Panc1 (cell line): ENCODE measurements around the gene CEP68. TPM values are rescaled to one million over a fixed set of nuclear protein-coding genes. Genes with fewer than 3 reads are reported as not detected.

Experiments used
- ATAC-seq: fragments of 200-7000 bp; cut with Tn5 transposase; 2 replicates; pipeline ENCODE4 v1.9.1; 2020; ENCODE audit warnings: mild to moderate bottlenecking, moderate library complexity
- Bru-seq: library from RNA; stranded (reverse); fragments of 400-500 nt; gene quantifications from one replicate; lab custom pipeline; 2021; lab: Mats Ljungman, UMichigan
- BruChase-seq, 2 experiments: library from RNA; stranded (reverse); fragments of 400-500 nt; gene quantifications; one replicate each; lab custom pipeline; 2021; lab: Mats Ljungman, UMichigan
- BruUV-seq: library from RNA; stranded (reverse); fragments of 400-500 nt; replicated peaks from 2 replicates; lab custom pipeline; 2021; lab: Mats Ljungman, UMichigan
- CTCF ChIA-PET: fragments of 300-600 bp; sonication (Branson Sonifier 250); formaldehyde crosslinking; loops from one replicate; lab custom pipeline; 2022; ENCODE audit warnings: antibody characterized with exemption; lab: Charles Lee
- POLR2A ChIA-PET: fragments of 300-600 bp; sonication (Branson Sonifier 250); formaldehyde crosslinking; loops from one replicate; lab custom pipeline; 2022; ENCODE audit warnings: antibody characterized with exemption; lab: Charles Lee
- DNase-seq: peaks from one replicate; pipeline ENCODE4 v3.0.0-alpha.2; 2010; ENCODE audit warnings: low read depth, low spot score
- H3K27ac ChIP-seq: 2 replicates; pipeline ENCODE4 v1.5.1; 2011; ENCODE audit warnings: mild to moderate bottlenecking, low read length, inconsistent platforms
- H3K27me3 ChIP-seq: fragments of 200-500 bp; sonication (Bioruptor generic); 2 replicates; pipeline ENCODE4 v1.6.0; 2014; ENCODE audit warnings: low read length, inconsistent platforms; ENCODE audit not compliant: control insufficient read depth, insufficient read depth
- H3K36me3 ChIP-seq: fragments of 200-500 bp; sonication (Bioruptor generic); 2 replicates; pipeline ENCODE4 v1.5.1; 2014; ENCODE audit warnings: inconsistent platforms, mild to moderate bottlenecking, low read length, moderate library complexity; ENCODE audit not compliant: control insufficient read depth, insufficient read depth
- H3K4me1 ChIP-seq: 2 replicates; pipeline ENCODE4 v1.5.1; 2011; ENCODE audit warnings: inconsistent platforms, mild to moderate bottlenecking, low read length, moderate library complexity; ENCODE audit not compliant: control insufficient read depth, insufficient read depth
- H3K4me3 ChIP-seq, 2 experiments: 2 replicates each; pipeline ENCODE4 v1.5.1; 2011 to 2012; ENCODE audit warnings: low read depth in 2 of 2, low read length in 2 of 2, mild to moderate bottlenecking in 2 of 2, inconsistent platforms in 1 of 2, moderate library complexity in 1 of 2
- H3K9me3 ChIP-seq: fragments of 200-500 bp; sonication (Bioruptor generic); 2 replicates; pipeline ENCODE4 v1.5.1; 2014; ENCODE audit warnings: low read depth, mild to moderate bottlenecking, inconsistent platforms, low read length, moderate library complexity; ENCODE audit not compliant: control insufficient read depth, insufficient read depth
- POLR2AphosphoS5 ChIP-seq: IDR thresholded peaks from 2 replicates; pipeline ENCODE4 v1.6.1; 2012; ENCODE audit warnings: mild to moderate bottlenecking, low read depth, low read length, moderate library complexity
- SIN3A ChIP-seq: IDR thresholded peaks from 2 replicates; pipeline ENCODE4 v1.6.1; 2012; ENCODE audit warnings: low read depth, mild to moderate bottlenecking, low read length, moderate library complexity, borderline replicate concordance; ENCODE audit not compliant: insufficient read depth
- TCF7L2 ChIP-seq: IDR thresholded peaks from 2 replicates; pipeline ENCODE4 v1.6.1; 2011; ENCODE audit warnings: mild to moderate bottlenecking, low read depth, low read length, inconsistent platforms
- in situ Hi-C: cut with HindIII; loops from 2 replicates; pipeline ENCODE4 v1.10.0; 2016; ENCODE audit warnings: low sequenced_read_pairs, low pct_unique_long_range_greater_than_20kb
- intact Hi-C: fragments of 100-400 bp; cut with micrococcal nuclease; formaldehyde crosslinking; loops from one replicate; pipeline ENCODE4 v1.10.0; 2022; ENCODE audit not compliant: unreplicated experiment
- long read RNA-seq: library from polyadenylated mRNA; unstranded; transcript quantifications from one replicate; pipeline ENCODE4 v2.0.0, GENCODE V29; 2021; ENCODE audit not compliant: unreplicated experiment
- polyA plus RNA-seq: library from polyadenylated mRNA; unstranded; fragments of >200 nt; gene quantifications from one replicate; pipeline ENCODE4 v1.2.1, GENCODE V29; 2012; ENCODE audit warnings: missing spikeins; ENCODE audit not compliant: insufficient read length
- total RNA-seq: library from RNA; stranded (reverse); gene quantifications from one replicate; pipeline ENCODE4 v1.2.1, GENCODE V29; 2021; ENCODE audit not compliant: unreplicated experiment
- TF ChIP-seq, protein P1 (sequence below), 2 experiments: IDR thresholded peaks; 2 replicates each; pipeline ENCODE4 v1.6.1; 2011 to 2012; ENCODE audit warnings: low read depth in 2 of 2, control low read depth in 1 of 2, low read length in 1 of 2, mild to moderate bottlenecking in 1 of 2, moderate library complexity in 1 of 2; ENCODE audit not compliant: insufficient read depth in 1 of 2
- TF ChIP-seq, protein P2 (sequence below): fragments of 450-650 bp; IDR thresholded peaks from 2 replicates; pipeline ENCODE4 v1.5.1; 2017; ENCODE audit warnings: mild to moderate bottlenecking

Gene CEP68, protein sequence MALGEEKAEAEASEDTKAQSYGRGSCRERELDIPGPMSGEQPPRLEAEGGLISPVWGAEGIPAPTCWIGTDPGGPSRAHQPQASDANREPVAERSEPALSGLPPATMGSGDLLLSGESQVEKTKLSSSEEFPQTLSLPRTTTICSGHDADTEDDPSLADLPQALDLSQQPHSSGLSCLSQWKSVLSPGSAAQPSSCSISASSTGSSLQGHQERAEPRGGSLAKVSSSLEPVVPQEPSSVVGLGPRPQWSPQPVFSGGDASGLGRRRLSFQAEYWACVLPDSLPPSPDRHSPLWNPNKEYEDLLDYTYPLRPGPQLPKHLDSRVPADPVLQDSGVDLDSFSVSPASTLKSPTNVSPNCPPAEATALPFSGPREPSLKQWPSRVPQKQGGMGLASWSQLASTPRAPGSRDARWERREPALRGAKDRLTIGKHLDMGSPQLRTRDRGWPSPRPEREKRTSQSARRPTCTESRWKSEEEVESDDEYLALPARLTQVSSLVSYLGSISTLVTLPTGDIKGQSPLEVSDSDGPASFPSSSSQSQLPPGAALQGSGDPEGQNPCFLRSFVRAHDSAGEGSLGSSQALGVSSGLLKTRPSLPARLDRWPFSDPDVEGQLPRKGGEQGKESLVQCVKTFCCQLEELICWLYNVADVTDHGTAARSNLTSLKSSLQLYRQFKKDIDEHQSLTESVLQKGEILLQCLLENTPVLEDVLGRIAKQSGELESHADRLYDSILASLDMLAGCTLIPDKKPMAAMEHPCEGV
- total RNA-seq = 13.3 TPM
- polyA plus RNA-seq = 10.5 TPM
- Bru-seq, nascent RNA = percentile 69 among the genes with signal in this experiment
- BruChase-seq, experiment 1, labeled RNA remaining after a 2-hour chase = percentile 63 among the genes with signal in this experiment
- BruChase-seq, experiment 2, labeled RNA remaining after a 6-hour chase = percentile 60 among the genes with signal in this experiment
- long read RNA-seq, full-length matches to known transcripts = 5 of 32 reads
- long read RNA-seq, partial matches to known transcripts = 15 of 32 reads
- long read RNA-seq, other reads (novel, unspliced or antisense) = 12 of 32 reads

DNA sequence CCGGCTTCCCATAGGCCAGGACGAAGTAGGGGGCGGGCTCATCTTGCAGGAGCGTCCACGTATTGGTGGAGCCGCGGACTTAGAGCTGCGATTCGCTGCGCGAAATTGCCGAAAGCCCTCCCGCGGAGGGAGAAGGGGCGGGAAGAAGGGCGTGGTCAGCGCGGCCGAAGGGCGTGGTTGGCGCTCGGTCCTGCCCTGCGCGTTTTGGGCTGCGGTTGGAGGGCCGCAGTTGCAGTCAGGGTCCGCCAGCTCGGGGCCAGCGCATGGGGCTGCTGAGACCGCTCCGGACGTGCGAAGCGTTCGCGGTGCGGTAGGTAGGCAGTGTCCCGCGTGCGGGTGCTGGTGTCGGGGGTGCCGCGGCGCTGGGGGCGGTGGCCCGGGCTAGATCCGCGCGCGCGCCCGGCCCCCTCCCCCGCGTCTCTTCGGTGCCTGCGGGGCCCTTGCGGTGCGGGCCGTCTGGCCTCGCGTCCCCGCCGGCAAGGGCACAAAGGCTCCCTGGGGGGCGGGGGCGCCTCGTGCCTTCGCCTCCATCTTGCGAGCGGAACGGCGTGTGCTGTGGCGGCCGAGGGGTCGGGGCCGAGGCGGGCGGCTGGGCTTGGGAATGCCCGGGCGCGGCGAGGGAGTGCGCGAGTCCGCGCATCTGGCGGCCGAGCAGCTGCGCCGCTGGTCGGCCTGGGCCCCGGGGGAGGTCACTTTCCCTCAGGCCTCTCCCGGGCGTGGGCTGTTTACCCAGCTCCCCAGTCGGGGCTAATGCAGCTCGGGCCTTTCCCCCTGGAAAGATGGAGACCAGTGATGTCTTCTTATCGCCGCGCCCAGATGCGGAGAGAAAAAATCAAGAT lies at the start of gene CEP68:
CEP68 (plus strand) TSS at position 202 of the 839 bp plus-strand sequence. CDS start 13,029 bp downstream, outside the sequence.
- BruUV-seq = no TSS peak
- peak; percentile 87 for DNase-seq
- ChIA-PET CTCF (interaction anchor here (0.5 to 1.4 kb wide), 3 partner anchors 33 to 139 kb away, joined by 3 to 4 read pairs (median 4); no protein-coding TSS in a partner anchor), POLR2A (interaction anchor here (0.7 to 1.4 kb wide), 3 partner anchors 10 to 171 kb away, joined by 3 to 12 read pairs (median 4); partner anchors contain the start of gene ACTR2)
- no peaks in the 10 kb centered on the region; the same call in 1 of the 2 replicates for H3K36me3 ChIP-seq
- H3K4me3 ChIP-seq = peak within 1 kb of the TSS; percentile 79
- peak within 1 kb of the TSS; percentile 78 for H3K27ac ChIP-seq
- ATAC-seq = peak; percentile 99
- no peaks in the 10 kb centered on the region for H3K9me3 ChIP-seq
- H3K27me3 ChIP-seq = no peaks in the 10 kb centered on the region
- TF ChIP-seq TCF7L2 = peak; percentile 45; the same call in 1 of the 2 replicates
- TF ChIP-seq SIN3A = peak; percentile 75; the same call in 1 of the 2 replicates
- TF ChIP-seq, protein P1, sequence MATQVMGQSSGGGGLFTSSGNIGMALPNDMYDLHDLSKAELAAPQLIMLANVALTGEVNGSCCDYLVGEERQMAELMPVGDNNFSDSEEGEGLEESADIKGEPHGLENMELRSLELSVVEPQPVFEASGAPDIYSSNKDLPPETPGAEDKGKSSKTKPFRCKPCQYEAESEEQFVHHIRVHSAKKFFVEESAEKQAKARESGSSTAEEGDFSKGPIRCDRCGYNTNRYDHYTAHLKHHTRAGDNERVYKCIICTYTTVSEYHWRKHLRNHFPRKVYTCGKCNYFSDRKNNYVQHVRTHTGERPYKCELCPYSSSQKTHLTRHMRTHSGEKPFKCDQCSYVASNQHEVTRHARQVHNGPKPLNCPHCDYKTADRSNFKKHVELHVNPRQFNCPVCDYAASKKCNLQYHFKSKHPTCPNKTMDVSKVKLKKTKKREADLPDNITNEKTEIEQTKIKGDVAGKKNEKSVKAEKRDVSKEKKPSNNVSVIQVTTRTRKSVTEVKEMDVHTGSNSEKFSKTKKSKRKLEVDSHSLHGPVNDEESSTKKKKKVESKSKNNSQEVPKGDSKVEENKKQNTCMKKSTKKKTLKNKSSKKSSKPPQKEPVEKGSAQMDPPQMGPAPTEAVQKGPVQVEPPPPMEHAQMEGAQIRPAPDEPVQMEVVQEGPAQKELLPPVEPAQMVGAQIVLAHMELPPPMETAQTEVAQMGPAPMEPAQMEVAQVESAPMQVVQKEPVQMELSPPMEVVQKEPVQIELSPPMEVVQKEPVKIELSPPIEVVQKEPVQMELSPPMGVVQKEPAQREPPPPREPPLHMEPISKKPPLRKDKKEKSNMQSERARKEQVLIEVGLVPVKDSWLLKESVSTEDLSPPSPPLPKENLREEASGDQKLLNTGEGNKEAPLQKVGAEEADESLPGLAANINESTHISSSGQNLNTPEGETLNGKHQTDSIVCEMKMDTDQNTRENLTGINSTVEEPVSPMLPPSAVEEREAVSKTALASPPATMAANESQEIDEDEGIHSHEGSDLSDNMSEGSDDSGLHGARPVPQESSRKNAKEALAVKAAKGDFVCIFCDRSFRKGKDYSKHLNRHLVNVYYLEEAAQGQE (IDR thresholded peaks at IDR 0.05; ENCODE audit: insufficient read depth in 1 of 2, low read depth in 2 of 2, low read length in 1 of 2) = peak in 1 of 2 experiments; percentile 25; a peak in 1 of 4 replicates
- TF ChIP-seq, protein P2, sequence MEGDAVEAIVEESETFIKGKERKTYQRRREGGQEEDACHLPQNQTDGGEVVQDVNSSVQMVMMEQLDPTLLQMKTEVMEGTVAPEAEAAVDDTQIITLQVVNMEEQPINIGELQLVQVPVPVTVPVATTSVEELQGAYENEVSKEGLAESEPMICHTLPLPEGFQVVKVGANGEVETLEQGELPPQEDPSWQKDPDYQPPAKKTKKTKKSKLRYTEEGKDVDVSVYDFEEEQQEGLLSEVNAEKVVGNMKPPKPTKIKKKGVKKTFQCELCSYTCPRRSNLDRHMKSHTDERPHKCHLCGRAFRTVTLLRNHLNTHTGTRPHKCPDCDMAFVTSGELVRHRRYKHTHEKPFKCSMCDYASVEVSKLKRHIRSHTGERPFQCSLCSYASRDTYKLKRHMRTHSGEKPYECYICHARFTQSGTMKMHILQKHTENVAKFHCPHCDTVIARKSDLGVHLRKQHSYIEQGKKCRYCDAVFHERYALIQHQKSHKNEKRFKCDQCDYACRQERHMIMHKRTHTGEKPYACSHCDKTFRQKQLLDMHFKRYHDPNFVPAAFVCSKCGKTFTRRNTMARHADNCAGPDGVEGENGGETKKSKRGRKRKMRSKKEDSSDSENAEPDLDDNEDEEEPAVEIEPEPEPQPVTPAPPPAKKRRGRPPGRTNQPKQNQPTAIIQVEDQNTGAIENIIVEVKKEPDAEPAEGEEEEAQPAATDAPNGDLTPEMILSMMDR = no peak
- TF ChIP-seq POLR2AphosphoS5 = peak; percentile 68; the same call in 1 of the 2 replicates
- intact Hi-C loops (no loop called here), in situ Hi-C loops (no loop called here)
- H3K4me1 ChIP-seq = peaks cover 13% of the 10 kb centered on the region
